ENCODE measurements around the gene TOM1.

Gene TOM1

DNA sequence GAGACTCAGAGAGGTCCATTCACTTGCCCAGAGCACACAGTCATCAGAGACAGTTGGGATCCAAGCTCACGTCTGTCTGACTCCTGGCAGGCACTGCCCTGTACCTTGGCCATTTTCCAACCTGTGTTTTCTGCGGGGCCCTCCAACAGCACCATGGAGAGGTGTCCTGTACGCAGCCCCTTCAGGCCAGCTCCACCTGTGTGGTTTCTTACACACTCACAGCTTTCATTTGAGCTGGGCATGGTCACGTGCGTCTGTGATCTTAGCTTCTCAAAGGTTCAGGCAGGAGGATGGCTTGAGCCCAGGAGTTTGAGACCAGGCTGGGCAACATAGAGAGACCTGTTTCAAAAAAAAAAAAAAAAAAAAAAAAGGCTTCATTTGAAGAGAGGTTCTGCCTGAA is 24.4 kb downstream of the TOM1 start:
- no peak for DNase-seq (ENCODE audit: low read depth)

DNA sequence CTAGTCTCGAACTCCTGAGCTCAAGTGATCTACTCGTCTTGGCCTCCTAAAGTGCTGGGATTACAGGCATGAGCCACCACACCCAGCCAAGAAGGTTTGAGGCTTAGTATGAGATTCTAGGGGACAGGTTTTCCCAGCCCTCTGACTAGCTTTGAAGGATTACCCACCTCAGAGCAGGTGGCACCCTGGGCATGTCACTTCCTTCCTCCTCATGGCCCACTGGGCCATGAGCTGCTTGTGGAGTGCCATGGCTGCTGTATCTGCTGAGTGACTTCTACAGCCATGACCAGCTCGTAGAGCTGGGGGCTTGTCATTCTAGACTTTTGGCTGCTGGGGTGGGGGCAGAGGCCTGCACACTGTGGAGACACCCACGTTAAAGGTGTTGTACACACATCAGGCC is 25.1 kb downstream of the TOM1 start:
- no peak for DNase-seq (ENCODE audit: low read depth)

DNA sequence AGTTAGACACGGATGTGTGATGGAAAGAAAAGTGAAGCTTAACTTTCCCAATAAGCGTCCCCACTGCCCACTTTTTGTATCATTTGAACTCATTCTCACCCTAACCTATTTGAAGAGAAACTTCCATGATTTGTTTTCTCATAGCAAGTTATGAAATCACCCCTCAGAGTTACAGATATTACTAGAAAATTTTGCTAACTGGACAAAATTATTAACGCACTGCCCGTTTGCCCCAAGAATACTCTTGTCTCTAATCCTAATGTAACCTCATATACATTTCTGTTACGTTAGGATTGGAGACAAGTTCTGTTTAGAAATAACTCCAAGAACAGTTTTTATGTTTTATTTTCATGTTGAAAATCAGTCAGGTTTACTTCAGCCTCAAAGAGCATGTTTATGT is 25.5 kb downstream of the TOM1 start:
- DNase-seq (ENCODE audit: low read depth) = no peak

DNA sequence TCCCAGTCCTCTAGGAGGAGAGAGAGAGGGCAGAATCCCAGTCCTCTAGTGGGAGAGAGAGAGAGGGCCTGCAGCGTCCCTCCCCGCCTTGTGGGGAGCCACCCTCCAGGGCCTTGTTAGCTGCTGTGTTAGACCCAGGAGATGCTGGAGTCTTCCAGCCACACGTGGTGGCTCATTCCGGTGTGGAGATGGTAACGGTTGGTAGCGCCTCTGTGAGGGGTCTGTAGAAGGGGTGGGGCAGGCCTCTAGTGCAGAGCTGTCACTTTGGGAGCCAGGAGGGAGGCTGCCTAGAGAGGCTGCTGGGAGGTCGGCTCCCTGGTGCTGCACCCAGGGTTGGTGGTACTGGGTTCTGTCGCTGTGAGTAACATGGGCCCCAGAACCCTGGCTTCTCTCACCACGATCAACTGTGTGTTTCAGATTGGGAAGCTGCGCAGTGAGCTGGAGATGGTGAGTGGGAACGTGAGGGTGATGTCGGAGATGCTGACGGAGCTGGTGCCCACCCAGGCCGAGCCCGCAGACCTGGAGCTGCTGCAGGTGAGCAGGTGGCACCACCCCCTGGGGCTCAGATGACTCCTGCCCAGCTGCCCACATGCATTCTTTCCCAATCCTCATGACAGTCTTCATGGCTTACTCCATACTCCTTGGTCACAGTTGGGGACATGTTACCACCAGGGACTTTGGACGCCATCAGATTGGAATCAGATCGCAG is 27.3 kb downstream of the TOM1 start:
- no peak for DNase-seq (ENCODE audit: low read depth)

DNA sequence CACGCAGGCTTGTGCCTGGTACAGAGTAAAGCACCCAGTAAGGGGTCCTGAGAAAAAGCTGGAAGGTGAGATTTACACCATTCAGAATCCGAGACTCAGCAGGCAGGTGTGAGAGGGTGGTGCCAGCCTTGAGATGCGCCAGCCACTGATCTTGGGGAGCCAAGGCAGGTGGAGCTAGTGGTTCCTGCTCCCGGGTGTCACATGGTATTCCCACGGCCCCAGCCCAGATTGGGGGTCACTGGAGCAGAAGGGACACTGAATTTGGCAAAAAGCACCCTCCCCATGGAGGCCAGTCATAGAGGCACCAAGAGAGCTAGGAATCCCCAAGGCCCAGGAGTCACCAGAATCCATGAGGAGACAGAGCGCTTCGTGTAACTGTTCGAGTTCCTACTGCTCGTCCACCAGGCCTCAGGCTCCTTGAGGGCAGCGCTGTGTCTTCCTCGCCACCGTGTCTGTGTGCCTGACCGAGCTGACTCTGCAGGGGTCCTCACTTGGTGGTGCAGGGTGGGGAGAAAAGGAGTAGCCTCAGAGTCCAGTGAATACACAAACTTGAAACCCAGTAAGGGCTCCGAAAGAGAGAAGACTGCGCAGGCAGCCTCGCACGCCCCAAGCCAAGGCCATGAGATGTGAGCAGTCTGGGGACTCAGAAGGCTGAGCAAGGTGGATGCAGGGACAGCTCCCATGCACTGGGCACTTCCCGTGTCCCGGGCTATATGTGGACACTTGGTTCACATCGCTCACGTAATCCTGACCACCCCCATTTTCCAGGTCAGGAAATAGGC is 28.2 kb downstream of the TOM1 start:
- no peak for DNase-seq (ENCODE audit: low read depth)

DNA sequence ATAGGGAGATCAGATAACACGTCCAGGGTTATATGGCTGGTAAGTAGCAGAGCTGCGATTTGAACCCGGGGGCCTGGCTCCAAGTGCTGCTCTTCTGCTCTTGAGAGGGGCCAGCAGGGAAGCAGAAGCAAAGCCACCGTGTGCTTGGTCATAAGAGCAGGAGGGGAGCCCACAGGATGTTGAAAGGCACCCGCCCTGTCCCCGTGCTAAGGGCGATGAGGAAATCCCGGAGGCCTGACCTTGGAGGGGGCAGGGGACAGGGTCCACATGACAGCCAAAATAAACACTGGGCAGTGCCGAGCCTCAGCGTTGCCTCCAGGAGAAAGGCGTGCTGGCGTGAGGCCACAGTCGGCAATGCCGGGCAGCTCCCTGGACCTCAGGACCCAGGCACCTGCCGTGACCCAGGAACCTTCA is 28.8 kb downstream of the TOM1 start:
- no peak for DNase-seq (ENCODE audit: low read depth)

DNA sequence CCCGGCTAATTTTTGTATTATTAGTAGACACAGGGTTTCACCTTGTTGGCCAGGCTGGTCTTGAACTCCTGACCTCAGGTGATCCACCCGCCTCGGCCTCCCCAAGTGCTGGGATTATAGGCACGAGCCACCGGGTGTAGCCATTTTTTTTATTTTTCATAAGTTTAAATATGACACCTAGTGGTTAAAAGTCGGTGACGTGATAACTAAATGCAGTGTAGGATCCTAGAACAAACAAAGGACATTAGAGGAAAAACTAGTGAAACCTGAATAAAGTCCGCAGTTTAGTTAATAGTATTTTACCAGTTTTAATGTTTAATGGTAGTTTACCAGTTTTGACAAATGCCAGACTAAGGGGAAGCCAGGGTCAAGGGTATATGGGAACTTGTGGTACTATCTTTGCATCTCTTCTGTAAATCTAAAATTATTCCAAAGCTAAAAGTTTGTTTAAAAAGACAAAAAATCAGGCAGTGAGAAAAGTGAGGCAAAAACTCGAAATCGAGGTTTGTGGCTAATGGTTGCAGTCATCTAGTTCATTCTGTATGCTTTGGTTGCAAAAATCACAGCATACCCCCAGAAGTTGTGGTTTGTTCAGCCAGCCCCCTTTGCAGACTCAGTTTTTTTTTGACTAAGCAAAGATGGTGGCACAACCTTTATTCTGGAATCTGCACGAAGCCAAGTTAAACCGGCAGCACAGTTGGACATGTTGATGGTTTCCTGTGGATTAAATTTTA is 29.6 kb downstream of the TOM1 start:
- no peak for DNase-seq (ENCODE audit: low read depth)

DNA sequence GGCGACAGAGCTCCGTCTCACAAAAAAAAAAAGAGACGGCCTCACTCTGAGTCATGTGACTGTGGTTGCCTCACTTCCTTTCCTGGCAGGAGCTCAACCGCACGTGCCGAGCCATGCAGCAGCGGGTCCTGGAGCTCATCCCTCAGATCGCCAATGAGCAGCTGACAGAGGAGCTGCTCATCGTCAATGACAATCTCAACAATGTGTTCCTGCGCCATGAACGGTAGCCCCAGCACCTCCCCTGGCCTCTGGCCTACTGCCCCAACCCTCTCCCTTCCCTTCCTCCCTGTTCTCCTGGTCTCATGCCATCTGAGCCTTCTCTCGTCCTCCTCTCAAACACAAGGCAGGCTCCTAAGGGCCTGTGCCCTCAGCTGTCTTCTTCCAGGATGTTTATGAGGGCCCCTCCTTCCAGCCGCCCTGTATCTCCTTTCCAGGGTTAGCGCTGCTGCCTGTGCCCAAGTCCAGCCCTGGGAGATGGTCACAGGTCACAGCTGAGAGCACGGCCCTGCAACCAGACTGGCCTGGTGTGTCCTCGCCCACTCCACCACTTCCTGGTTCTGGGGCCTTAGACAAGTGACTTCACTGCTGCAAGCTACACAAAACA is 30.7 kb downstream of the TOM1 start:
- DNase-seq (ENCODE audit: low read depth) = peak; percentile 19

DNA sequence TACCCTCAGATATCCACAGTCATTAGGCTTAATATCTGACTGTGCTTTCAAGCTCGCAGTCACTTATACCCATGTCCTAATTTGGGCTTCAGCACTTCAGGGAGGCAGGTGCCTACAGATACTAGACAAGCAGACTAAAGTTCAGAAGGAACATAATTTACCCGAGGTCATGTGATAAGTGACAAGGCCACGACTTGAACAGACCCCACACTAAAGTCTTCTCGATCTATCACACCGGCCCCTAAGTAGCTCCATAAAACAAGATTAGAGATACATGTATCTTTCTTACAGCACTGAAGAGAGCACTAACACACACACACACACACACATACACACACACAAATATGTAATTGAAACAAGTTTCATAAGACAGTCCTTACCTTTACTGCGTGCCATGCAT is 32.6 kb downstream of the TOM1 start:
- DNase-seq (ENCODE audit: low read depth) = no peak

DNA sequence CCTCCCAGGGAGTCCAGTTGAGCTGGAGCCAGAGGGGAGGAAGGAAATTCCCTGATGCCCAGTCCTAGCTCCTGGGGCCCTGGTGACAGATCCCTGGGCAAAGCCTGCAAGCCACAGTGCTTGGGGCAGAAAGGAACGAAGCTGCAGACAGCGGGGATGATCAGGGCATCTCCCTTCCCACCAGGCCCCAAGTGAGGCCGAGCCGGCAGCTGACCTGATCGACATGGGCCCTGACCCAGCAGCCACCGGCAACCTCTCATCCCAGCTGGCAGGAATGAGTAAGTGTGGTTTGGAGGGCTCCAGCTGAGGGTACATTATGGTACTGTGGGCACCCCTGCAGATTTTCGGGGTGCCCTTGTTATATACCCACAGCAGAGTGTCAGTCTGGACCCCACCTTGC is 33.5 kb downstream of the TOM1 start:
- no peak for DNase-seq (ENCODE audit: low read depth)

DNA sequence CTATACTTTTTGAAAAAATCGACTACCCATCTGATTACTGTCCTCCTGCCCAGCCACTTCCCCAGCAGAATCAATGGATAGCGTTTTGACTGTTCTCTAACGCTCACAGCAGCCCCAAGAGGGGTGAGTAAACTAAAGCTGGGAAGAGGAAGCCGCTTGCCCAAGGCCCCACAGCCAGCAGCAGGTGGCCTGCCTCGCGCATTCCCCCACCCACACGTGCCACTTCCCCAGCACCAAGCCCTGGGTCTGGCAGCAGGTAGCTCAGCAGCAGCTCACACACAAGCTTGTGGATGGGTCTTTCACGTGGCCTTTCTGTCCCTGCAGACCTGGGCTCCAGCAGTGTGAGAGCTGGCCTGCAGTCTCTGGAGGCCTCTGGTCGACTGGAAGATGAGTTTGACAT is 34.3 kb downstream of the TOM1 start:
- DNase-seq (ENCODE audit: low read depth) = no peak

DNA sequence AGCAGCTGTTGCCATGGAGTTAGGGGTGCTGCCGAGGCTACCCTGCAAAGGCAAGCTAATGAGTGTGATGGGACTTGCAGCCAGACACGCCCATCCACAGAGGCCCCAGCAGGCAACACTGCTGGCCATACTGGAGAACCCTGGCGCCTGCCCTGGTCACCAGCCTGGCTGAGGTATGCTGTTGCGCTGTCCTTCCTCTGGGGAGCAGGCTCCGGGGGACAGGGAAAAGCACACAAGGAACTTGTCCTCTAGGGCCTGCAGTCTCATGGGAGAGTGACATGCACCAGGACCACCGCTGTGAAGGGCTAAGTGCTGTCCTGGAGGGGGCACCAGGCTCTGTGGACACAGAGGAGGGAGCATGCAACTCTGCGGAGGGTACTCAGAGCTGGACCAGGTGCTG is 35.8 kb downstream of the TOM1 start:
- DNase-seq (ENCODE audit: low read depth) = no peak

DNA sequence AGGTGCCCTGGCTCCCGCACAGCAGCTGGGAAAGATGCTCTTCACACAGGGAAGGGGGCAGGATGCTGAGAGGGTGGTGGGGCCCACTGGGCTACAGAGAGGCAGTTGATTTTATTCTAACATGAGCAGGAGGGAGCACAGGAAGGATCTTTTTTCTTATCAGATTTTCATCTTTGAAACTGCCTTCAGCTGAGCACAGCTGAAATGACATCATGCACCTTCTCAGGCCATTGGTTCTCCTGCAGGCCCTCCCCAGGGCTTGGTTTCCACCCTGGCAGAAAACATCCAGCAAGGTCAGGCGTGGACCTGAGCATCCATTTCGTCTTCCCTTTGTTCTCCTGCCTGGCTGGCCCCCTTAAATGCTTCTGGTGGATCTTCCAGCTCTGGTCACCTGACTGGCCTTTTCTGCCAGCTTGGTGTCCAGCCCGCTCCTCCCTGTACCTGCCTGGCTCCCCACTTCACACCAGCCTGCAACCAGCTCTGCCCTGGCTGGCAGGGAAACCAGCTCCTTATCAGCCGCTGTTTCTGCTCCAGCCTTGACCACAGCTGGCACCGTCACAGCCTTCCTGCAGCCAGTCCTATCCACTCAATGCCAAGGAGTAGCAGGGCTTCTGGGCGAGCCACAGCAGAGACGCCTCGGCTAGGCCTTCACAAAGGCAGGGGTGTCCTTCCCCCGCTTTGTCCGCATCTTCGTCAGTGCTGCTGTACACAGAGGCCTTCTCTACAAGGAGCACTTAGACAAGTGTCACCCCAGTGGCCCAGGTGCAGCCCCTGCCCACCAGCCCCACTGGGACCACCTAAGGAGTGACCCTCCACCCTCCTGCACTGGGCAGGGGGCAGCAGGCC is 36.5 kb downstream of the TOM1 start:
- DNase-seq (ENCODE audit: low read depth) = no peak

DNA sequence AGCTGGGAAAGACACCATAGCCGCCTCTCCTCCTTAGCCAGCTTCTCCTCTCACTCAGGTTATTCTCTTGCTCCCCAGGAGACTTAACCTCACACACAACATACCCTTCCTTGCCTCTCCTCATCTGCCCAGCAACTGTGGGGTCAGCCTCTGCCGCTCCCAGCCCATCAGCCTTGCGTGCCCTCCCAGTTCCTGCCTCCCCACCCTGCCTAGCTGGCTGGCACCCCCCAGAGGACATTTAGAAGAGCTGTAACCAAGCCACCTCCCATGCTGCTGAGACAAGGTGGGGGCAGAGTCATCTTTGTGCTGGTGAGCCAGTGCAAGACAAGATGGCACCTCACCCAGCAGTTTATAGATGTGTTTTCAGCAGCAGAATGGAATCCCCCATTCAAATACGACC is 38.2 kb downstream of the TOM1 start:
- no peak for DNase-seq (ENCODE audit: low read depth)

DNA sequence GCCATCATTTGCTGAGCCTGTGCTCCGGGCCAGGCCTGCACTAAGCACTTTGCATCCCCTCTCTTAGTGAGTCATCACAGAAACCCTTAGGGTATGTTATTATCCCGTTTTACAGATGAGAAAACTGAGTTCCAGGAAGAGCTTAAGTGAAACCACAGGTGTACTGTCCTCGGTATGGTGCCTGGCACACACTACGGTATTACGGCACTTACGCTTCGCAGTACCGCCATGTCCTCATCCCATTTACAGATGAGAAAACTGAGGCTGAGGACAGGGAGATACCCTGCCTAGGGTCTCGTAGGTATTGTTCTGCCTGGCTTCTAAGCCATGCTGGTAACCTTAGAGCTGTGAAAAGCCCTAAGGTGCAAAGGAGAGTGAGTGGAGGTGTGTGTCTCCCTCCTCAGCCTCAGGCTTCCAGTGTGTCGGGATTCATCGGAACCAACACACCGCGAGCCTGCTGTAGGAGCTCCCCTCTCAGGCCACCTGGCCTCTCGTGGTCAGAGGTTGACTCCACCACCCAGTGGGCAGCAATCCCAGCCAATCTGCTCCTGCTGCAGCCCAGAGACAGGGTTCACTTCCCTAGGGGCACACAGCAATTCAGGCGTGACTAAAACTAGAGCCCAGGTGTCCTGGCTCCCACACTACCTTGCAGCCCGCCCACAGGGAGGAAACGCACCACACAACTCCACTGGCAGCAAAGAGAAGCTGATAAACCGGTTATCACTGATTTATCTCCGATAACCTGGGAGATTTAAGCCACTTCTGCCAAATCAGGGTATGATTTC is 41.6 kb downstream of the TOM1 start:
- DNase-seq (ENCODE audit: low read depth) = no peak

DNA sequence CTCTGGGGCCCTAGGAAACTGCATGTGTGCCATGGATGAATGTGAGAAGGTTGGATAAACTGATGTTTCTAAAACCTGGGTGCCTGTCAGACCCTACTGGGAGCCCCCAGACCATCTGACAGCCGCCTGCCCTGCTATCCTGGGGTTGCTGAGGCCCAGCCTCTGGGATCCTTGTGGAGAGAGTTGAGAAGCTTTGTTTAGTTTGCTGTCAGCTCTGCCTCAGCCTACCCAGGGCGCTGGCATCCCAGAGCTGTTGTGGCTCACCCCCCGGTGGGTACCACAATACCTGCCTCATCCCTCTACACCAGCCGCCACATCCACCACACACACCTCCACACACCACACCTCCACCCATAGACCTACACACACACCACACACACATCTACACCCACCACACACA is 42.7 kb downstream of the TOM1 start:
- DNase-seq (ENCODE audit: low read depth) = no peak

DNA sequence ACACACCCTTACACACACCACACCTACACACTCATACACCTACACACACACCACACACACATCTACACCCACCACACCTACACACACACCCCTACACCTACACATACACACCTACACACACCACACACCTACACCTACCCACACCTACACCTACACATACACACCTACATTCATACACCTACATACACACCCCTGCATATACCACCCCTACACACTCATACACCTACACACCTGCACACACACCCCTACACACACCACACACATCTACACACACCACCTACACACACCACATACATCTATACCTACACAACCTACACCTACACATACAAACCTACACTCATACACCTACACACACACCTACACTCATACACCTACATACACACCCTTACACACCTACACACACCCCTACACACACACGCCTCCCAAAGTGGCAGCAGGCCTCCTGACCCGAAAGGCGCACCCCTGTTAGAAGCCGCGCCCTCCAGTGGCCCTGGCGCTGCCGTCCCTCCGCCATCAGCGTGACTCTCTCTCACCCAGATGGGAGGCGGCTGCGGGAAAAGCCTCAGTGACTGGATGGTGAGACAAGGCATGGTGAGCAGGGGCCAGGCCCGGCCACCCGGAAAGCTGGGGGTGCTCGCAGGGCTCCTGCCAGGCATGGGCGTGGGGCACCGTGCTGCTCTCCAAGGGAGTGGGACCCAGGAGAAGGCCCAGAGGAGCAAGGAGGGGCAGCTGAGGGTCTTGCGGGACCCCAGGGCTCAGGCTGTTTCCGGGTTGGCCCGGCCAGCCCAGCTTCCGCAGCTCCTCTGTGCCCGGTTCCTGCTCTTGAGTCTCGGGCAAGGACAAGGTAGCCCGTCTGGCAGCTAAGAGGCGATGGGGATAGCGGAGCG is 44.2 kb downstream of the TOM1 start:
- no peak for DNase-seq (ENCODE audit: low read depth)

DNA sequence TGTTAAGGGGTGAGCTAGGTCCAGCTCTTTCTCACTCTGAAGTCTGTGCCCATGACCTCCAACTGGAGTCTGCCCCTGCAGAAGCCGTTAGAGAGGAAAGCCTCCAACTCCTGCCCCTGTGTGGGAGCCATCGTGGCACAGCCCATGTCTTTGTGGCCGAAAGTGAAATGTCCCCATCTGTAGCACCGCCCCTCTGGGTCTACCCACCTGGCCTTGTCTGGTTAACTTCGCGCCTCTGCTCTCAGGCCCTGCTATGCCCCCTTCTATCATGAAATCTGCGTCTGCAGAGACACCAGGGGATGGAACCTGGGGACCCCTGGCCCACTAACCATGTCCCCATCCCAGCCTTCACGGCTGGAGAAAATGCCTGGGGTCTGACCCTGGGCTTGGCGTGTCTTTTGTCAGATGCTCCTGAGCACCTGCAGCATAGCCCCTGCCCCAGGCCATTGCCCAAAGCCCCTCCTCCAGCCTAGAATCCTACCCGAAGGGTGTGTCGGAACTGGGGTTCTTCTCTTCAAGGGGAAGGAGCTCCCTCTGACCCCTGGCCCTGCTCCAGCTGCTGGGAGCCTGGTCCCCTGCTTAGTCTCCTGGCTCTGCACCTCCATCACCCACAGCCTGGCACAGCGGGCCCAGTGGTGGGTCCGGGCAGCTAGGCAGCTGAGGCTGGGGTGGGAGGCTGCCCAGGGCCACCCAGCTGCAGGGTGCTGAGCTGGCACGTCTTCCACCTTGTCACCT is 45.4 kb downstream of the TOM1 start:
- no peak for DNase-seq (ENCODE audit: low read depth)

DNA sequence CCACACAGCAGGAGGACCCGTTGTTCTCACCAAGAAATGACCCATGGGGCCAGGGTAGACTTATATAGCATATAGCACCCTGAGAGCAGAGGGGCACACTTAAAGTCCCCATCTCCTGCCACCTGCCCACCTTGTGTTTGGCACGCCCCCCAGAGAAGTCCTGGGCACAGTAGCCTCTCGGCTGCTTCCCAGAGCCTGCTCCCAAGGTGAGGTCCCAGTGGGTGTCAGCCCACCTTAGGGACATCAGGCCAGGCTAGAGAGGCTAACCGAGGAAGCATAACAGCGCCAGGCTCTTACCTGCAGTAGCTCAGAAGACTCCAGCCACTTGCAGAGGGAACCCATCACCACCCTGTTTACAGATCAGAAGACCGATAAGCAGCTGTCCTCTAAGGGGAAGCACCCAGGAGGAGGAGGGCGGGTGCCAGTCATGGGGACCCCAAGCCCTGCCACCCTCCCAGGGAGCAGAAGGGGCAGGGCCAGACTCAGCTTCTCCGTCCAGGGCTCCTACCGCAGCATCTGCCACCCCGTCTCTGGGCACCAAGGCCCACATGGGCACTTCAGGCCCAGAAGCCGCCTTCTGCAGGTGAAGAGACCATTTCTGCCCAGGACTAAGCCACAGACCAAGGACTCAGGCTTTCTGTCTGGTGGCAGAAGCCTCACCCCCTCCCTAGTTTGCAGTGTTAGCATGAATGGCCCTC is 46.3 kb downstream of the TOM1 start:
- DNase-seq (ENCODE audit: low read depth) = no peak

Data from activated T-cell treated with anti-CD3 and anti-CD28 coated beads for 1 hour (primary cell).